ENCODE measurements around the gene PPP1R7. TPM values are rescaled to one million over a fixed set of nuclear protein-coding genes. Genes with fewer than 3 reads are reported as not detected.

The PPP1R7 gene
- total RNA-seq, 1 donor from 2014 or later, result 49.9 TPM

GRCh38 chr2:241110607-241111439 lies 39.4 kb upstream of the PPP1R7 start:
- Mint-ChIP-seq H3K4me3 (ENCODE audit: low read depth) (no peak overlapping the region), H3K36me3 (ENCODE audit: insufficient read depth) (peaks cover 6% of the 10 kb centered on the region), H3K4me1 (ENCODE audit: low read depth) (no peaks in the 10 kb centered on the region), H3K27ac (peak overlapping the region; percentile 73), H3K9me3 (ENCODE audit: low read depth) (no peaks in the 10 kb centered on the region), H3K27me3 (no peaks in the 10 kb centered on the region)
- no peak for DNase-seq (ENCODE audit: low spot score, unreplicated experiment)
- no peak for TF ChIP-seq CTCF (IDR thresholded peaks at IDR 0.05; ENCODE audit: unreplicated experiment)

- peak overlapping the region; percentile 73 for H3K27ac Mint-ChIP-seq
- no peaks in the 10 kb centered on the region for H3K4me1 Mint-ChIP-seq (ENCODE audit: low read depth)
- H3K9me3 Mint-ChIP-seq (ENCODE audit: low read depth), result no peaks in the 10 kb centered on the region
- no peaks in the 10 kb centered on the region for H3K27me3 Mint-ChIP-seq
- peaks cover 6% of the 10 kb centered on the region for H3K36me3 Mint-ChIP-seq (ENCODE audit: insufficient read depth)
- H3K4me3 Mint-ChIP-seq (ENCODE audit: low read depth), result no peak overlapping the region
- no peak for TF ChIP-seq CTCF (IDR thresholded peaks at IDR 0.05; ENCODE audit: unreplicated experiment)
- no peak for DNase-seq (ENCODE audit: low spot score, unreplicated experiment)
Measured at GRCh38 chr2:241111440-241111805, 38.8 kb upstream of the PPP1R7 start.

GRCh38 chr2:241112046-241112445 lies 38.2 kb upstream of the PPP1R7 start:
- H3K27me3 Mint-ChIP-seq, result no peaks in the 10 kb centered on the region
- TF ChIP-seq CTCF (IDR thresholded peaks at IDR 0.05; ENCODE audit: unreplicated experiment), result no peak
- no peaks in the 10 kb centered on the region for H3K9me3 Mint-ChIP-seq (ENCODE audit: low read depth)
- DNase-seq (ENCODE audit: low spot score, unreplicated experiment), result no peak
- H3K4me3 Mint-ChIP-seq (ENCODE audit: low read depth), result no peak overlapping the region
- no peaks in the 10 kb centered on the region for H3K4me1 Mint-ChIP-seq (ENCODE audit: low read depth)
- H3K36me3 Mint-ChIP-seq (ENCODE audit: insufficient read depth), result peaks cover 9% of the 10 kb centered on the region
- H3K27ac Mint-ChIP-seq, result no peak overlapping the region

- Mint-ChIP-seq H3K9me3 (ENCODE audit: low read depth) (no peaks in the 10 kb centered on the region), H3K36me3 (ENCODE audit: insufficient read depth) (peaks cover 10% of the 10 kb centered on the region), H3K4me1 (ENCODE audit: low read depth) (no peaks in the 10 kb centered on the region), H3K27ac (no peak overlapping the region), H3K27me3 (no peaks in the 10 kb centered on the region), H3K4me3 (ENCODE audit: low read depth) (no peak overlapping the region)
- no peak for TF ChIP-seq CTCF (IDR thresholded peaks at IDR 0.05; ENCODE audit: unreplicated experiment)
- no peak for DNase-seq (ENCODE audit: low spot score, unreplicated experiment)
Measured at GRCh38 chr2:241112592-241112991, 37.7 kb upstream of the PPP1R7 start.

GRCh38 chr2:241114836-241115235 lies 35.4 kb upstream of the PPP1R7 start:
- DNase-seq (ENCODE audit: low spot score, unreplicated experiment), result no peak
- H3K36me3 Mint-ChIP-seq (ENCODE audit: insufficient read depth), result peaks cover 10% of the 10 kb centered on the region
- H3K27me3 Mint-ChIP-seq, result no peaks in the 10 kb centered on the region
- H3K4me1 Mint-ChIP-seq (ENCODE audit: low read depth), result no peaks in the 10 kb centered on the region
- no peak overlapping the region for H3K27ac Mint-ChIP-seq
- no peak for TF ChIP-seq CTCF (IDR thresholded peaks at IDR 0.05; ENCODE audit: unreplicated experiment)
- no peaks in the 10 kb centered on the region for H3K9me3 Mint-ChIP-seq (ENCODE audit: low read depth)
- H3K4me3 Mint-ChIP-seq (ENCODE audit: low read depth), result no peak overlapping the region

Measured in progenitor cell of endocrine pancreas (in vitro differentiated cells).